Measurements from ENCODE around the gene CD244.
"Not testable (repeated sequence)": the region's sequence is repeated elsewhere in the genome, so short reads cannot be mapped to it uniquely, and the experiment has no call there.

The CD244 gene

GRCh38 chr1:160877221-160877620 is 14.5 kb upstream of the CD244 start:
- no peak for DNase-seq

- no peak for DNase-seq
These were observed 13.6 kb upstream of the CD244 start for GRCh38 chr1:160876311-160876710.

- not testable (repeated sequence) for DNase-seq
These were observed 12.9 kb upstream of the CD244 start for GRCh38 chr1:160875591-160875990.

- no peak for DNase-seq
These were observed 12.2 kb upstream of the CD244 start for GRCh38 chr1:160874935-160875334.

- no peak for DNase-seq
These were observed 5.5 kb upstream of the CD244 start for GRCh38 chr1:160868141-160868540.

GRCh38 chr1:160867651-160868050 is 5.0 kb upstream of the CD244 start:
- DNase-seq, result not testable (repeated sequence)

GRCh38 chr1:160866695-160867260 is 4.1 kb upstream of the CD244 start:
- DNase-seq, result no peak

GRCh38 chr1:160866001-160866694 is 3.5 kb upstream of the CD244 start:
- no peak for DNase-seq

GRCh38 chr1:160865337-160865736 is 2.6 kb upstream of the CD244 start:
- no peak for DNase-seq

GRCh38 chr1:160864173-160864572 is 1.5 kb upstream of the CD244 start:
- no peak for DNase-seq

GRCh38 chr1:160863774-160864131 is 1.1 kb upstream of the CD244 start:
- DNase-seq, result no peak

GRCh38 chr1:160863061-160863773 is 530 bp upstream of the CD244 start:
- no peak for DNase-seq

GRCh38 chr1:160860840-160861505 is 1.7 kb downstream of the CD244 start:
- DNase-seq, result no peak

GRCh38 chr1:160859166-160859565 is 3.5 kb downstream of the CD244 start:
- no peak for DNase-seq

GRCh38 chr1:160858507-160858906 is 4.2 kb downstream of the CD244 start:
- no peak for DNase-seq

- DNase-seq, result no peak
These were observed 4.6 kb downstream of the CD244 start for GRCh38 chr1:160858097-160858496.

GRCh38 chr1:160855181-160855981 is 7.3 kb downstream of the CD244 start:
- no peak for DNase-seq

- no peak for DNase-seq
These were observed 8.9 kb downstream of the CD244 start for GRCh38 chr1:160853754-160854153.

GRCh38 chr1:160853014-160853413 is 9.7 kb downstream of the CD244 start:
- no peak for DNase-seq

- DNase-seq, result no peak
These were observed 11.7 kb downstream of the CD244 start for GRCh38 chr1:160850993-160851392.

- no peak for DNase-seq
These were observed 12.1 kb downstream of the CD244 start for GRCh38 chr1:160850541-160850940.

GRCh38 chr1:160846281-160846680 is 16.4 kb downstream of the CD244 start:
- DNase-seq, result no peak
